Measurements from ENCODE around the gene NFASC. TPM values are rescaled to one million over a fixed set of nuclear protein-coding genes. Genes with fewer than 3 reads are reported as not detected.

Gene NFASC
- polyA plus RNA-seq, 1 donor: 1.1 TPM

GRCh38 chr1:204859861-204860267 is 10.8 kb upstream of the NFASC start:
- no peak for DNase-seq (ENCODE audit: low read depth)

GRCh38 chr1:204863024-204863423 is 7.6 kb upstream of the NFASC start:
- no peak for DNase-seq (ENCODE audit: low read depth)

- DNase-seq (ENCODE audit: low read depth): no peak
Observed at GRCh38 chr1:204863730-204864129, 6.9 kb upstream of the NFASC start.

- no peak for DNase-seq (ENCODE audit: low read depth)
Observed at GRCh38 chr1:204866051-204866596, 4.5 kb upstream of the NFASC start.

- DNase-seq (ENCODE audit: low read depth): no peak
Observed at GRCh38 chr1:204867203-204867602, 3.5 kb upstream of the NFASC start.

- no peak for DNase-seq (ENCODE audit: low read depth)
Observed at GRCh38 chr1:204867666-204868339, 2.9 kb upstream of the NFASC start.

- DNase-seq (ENCODE audit: low read depth): no peak
Observed at GRCh38 chr1:204868340-204868700, 2.3 kb upstream of the NFASC start.

- no peak for DNase-seq (ENCODE audit: low read depth)
Observed at GRCh38 chr1:204869097-204869496, 1.6 kb upstream of the NFASC start.

- no peak for DNase-seq (ENCODE audit: low read depth)
Observed at GRCh38 chr1:204871405-204872037, 859 bp downstream of the NFASC start.

- DNase-seq (ENCODE audit: low read depth): no peak
Observed at GRCh38 chr1:204872262-204872881, 1.7 kb downstream of the NFASC start.

- DNase-seq (ENCODE audit: low read depth): no peak
Observed at GRCh38 chr1:204873176-204873575, 2.5 kb downstream of the NFASC start.

- DNase-seq (ENCODE audit: low read depth): no peak
Observed at GRCh38 chr1:204873714-204874113, 3.1 kb downstream of the NFASC start.

GRCh38 chr1:204874274-204874673 is 3.6 kb downstream of the NFASC start:
- DNase-seq (ENCODE audit: low read depth): no peak

- DNase-seq (ENCODE audit: low read depth): no peak
Observed at GRCh38 chr1:204875255-204875654, 4.6 kb downstream of the NFASC start.

GRCh38 chr1:204878621-204879234 is 8.1 kb downstream of the NFASC start:
- DNase-seq (ENCODE audit: low read depth): no peak

GRCh38 chr1:204879351-204879750 is 8.7 kb downstream of the NFASC start:
- no peak for DNase-seq (ENCODE audit: low read depth)

- no peak for DNase-seq (ENCODE audit: low read depth)
Observed at GRCh38 chr1:204880906-204881305, 10.2 kb downstream of the NFASC start.

- DNase-seq (ENCODE audit: low read depth): no peak
Observed at GRCh38 chr1:204882479-204882878, 11.8 kb downstream of the NFASC start.

- DNase-seq (ENCODE audit: low read depth): no peak
Observed at GRCh38 chr1:204883405-204883804, 12.7 kb downstream of the NFASC start.

- no peak for DNase-seq (ENCODE audit: low read depth)
Observed at GRCh38 chr1:204885288-204885711, 14.6 kb downstream of the NFASC start.

- DNase-seq (ENCODE audit: low read depth): no peak
Observed at GRCh38 chr1:204885790-204886189, 15.1 kb downstream of the NFASC start.

- DNase-seq (ENCODE audit: low read depth): no peak
Observed at GRCh38 chr1:204887846-204888245, 17.2 kb downstream of the NFASC start.

Data from forelimb muscle (tissue), 1 donor.